Psoas muscle (tissue), 8 donors: ENCODE data around the gene PTPN14. TPM values are rescaled to one million over a fixed set of nuclear protein-coding genes. Genes with fewer than 3 reads are reported as not detected.
A peak's percentile ranks its signal among the peaks of the same experiment; 100 is the strongest.

Source experiments
- ATAC-seq, 4 donors: fragments of 200-7000 bp; cut with Tn5 transposase; one replicate each; pipeline ENCODE4 v1.9.1; 2020; ENCODE audit warnings: moderate library complexity in 3 of 4, mild to moderate bottlenecking in 2 of 4
- DNase-seq, 2 donors: peaks; one replicate each; pipeline ENCODE4 v3.0.0-alpha.2; 2020
- H3K27ac ChIP-seq: fragments of 200-600 bp; one replicate; pipeline ENCODE4 v1.8.0; 2022
- H3K27me3 ChIP-seq, 3 donors: fragments of 200-600 bp in 1 of 3; one replicate each; pipeline versions ENCODE4 v1.6.1 to v1.8.0; 2013 to 2022; ENCODE audit warnings: low read length in 2 of 3, mild to moderate bottlenecking in 2 of 3, moderate library complexity in 1 of 3; ENCODE audit not compliant: insufficient read depth in 3 of 3
- H3K36me3 ChIP-seq, 2 donors: fragments of 200-600 bp in 1 of 2; one replicate each; pipeline versions ENCODE4 v1.6.1 to v1.8.0; 2013 to 2022; ENCODE audit warnings: low read depth in 1 of 2, mild to moderate bottlenecking in 1 of 2, moderate library complexity in 1 of 2; ENCODE audit not compliant: insufficient read depth in 1 of 2
- H3K4me1 ChIP-seq: fragments of 200-600 bp; one replicate; pipeline ENCODE4 v1.8.0; 2022
- H3K4me3 ChIP-seq: fragments of 200-600 bp; one replicate; pipeline ENCODE4 v1.8.0; 2022; ENCODE audit warnings: mild to moderate bottlenecking
- H3K9me3 ChIP-seq: fragments of 200-600 bp; one replicate; pipeline ENCODE4 v1.8.0; 2022
- CTCF ChIP-seq: fragments of 200-600 bp; IDR thresholded peaks from one replicate; pipeline ENCODE4 v1.8.0; 2022; ENCODE audit warnings: antibody characterized with exemption
- WGBS, 3 donors: extraction: QIAGEN DNeasy Blood & Tissue Kit; methylation state at CpG; one replicate each; pipeline versions ENCODE4 v1.1.6 to v1.1.7; 2013; 5-methylcytosine and 5-hydroxymethylcytosine counted together
- intact Hi-C, 2 donors: fragments of 100-400 bp; cut with DNase I; formaldehyde crosslinking; loops; one replicate each; pipeline versions ENCODE4 v1.11.0 to v1.14.2; 2022
- polyA plus RNA-seq, 3 donors: library from polyadenylated mRNA; stranded (reverse); fragments of 200-250 nt; gene quantifications; one replicate each; pipeline ENCODE4 v1.2.3, GENCODE V29; 2013
- total RNA-seq, 4 donors: library from RNA; stranded (reverse); fragmentation: NEBNext Ultra II Directional in 2 of 4; extraction: Animal tissue kit (Norgen Biotek cat#: 25700) in 2 of 4; gene quantifications; one replicate each; pipeline versions ENCODE4 v1.2.1 to v1.2.4, GENCODE V29; 2021 to 2023
- donor health status: healthy with polysubstance abuse.
- donor health status: DM: no; HTN: no; CAD: no; lungs with moderate emphysema.
- donor health status: Bipolar disorder and iron deficiency.
- donor health status: healthy.
- donor health status: DM: yes; HTN: yes; CAD: no.
- donor health status: DM: no; HTN: no; CAD: no.
- donor health status: DM: no; HTN: no; CAD: no.
- donor health status: DM: yes; HTN: yes; CAD: no.

Gene PTPN14
- total and polyA plus RNA-seq, 7 donors: 7.2 to 106 (median 50.8) TPM

- H3K4me3 ChIP-seq: no peak overlapping the region
- TF ChIP-seq CTCF: no peak
- H3K36me3 ChIP-seq: peaks cover 8 to 36% of the 10 kb centered on the region in 2 donors
- intact Hi-C loops: loop anchor here in 1 of 2 donors (5.0 kb wide), 1 partner anchor 49 kb away; no protein-coding TSS in a partner anchor
- H3K9me3 ChIP-seq: no peaks in the 10 kb centered on the region
- ATAC-seq (no peak), DNase-seq (no peak)
- WGBS, 3 donors: 74 to 77% (median 77%) methylated on average over 5 of the region's 5 CpGs
- no peak overlapping the region for H3K27ac ChIP-seq
- no peaks in the 10 kb centered on the region for H3K27me3 ChIP-seq
- peaks cover 18% of the 10 kb centered on the region for H3K4me1 ChIP-seq
Measured at GRCh38 chr1:214403431-214403830, 148.0 kb downstream of the PTPN14 start.

DNA sequence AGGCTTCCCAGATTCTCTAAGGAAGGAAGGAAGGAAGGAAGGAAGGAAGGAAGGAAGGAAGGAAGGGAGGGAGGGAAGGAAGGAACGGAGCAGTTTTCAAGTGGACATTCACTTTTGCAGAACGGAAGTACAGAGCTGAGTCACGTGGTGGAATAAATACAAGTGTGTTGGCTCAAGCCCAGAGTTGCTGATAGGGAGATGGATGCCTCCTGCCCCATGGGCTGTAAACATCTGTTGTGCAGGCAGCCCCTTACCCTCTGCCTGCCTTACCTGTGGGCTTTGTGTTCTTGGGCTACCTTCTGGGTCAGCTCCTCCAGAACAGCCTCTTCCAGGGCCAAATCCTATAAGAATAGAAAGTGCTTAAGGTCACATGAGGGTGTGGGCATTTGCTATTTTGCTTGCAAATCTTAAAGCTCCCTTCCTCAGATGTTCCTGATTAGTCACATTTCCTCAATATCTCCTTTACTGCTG is 148.8 kb downstream of the PTPN14 start:
- no peak for TF ChIP-seq CTCF
- Histone ChIP-seq H3K27me3 (no peaks in the 10 kb centered on the region), H3K9me3 (no peaks in the 10 kb centered on the region), H3K36me3 (peaks cover 8 to 37% of the 10 kb centered on the region in 2 donors), H3K4me3 (no peak overlapping the region), H3K4me1 (peaks cover 18% of the 10 kb centered on the region), H3K27ac (no peak overlapping the region)
- intact Hi-C loops: loop anchor here in 1 of 2 donors (5.0 kb wide), 1 partner anchor 50 kb away; no protein-coding TSS in a partner anchor
- 4 to 16% (median 16%) methylated on average over 3 of the region's 3 CpGs for WGBS, 3 donors
- ATAC-seq (peak; percentile 13 to 61 (median 53)), DNase-seq (no peak)

DNA sequence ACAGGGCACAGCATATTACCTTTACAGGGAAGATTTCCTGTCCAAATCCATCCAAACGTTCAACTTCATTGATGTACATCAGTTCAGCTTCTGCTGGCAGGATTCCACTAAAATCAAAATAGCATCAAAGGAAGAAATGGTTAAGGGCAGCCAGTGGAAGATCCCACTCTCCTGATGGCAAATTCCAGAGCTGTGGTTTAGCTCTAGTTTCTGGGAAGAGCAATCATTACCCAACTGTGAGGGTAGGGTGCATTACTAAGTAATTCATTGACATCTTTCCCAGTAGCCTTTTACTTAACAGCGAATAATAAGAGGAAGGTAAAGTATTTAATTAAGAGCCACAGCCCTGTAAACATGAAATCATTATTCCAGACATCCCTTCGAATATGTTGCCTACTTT is 149.7 kb downstream of the PTPN14 start:
- Histone ChIP-seq H3K9me3 (no peaks in the 10 kb centered on the region), H3K4me1 (peaks cover 28% of the 10 kb centered on the region), H3K27ac (no peak overlapping the region), H3K4me3 (no peak overlapping the region), H3K27me3 (no peaks in the 10 kb centered on the region), H3K36me3 (peaks cover 8 to 47% of the 10 kb centered on the region in 2 donors)
- WGBS, 3 donors: 57 to 65% (median 62%) methylated on average over 3 of the region's 3 CpGs
- DNase-seq: no peak
- ATAC-seq: no peak
- no peak for TF ChIP-seq CTCF
- intact Hi-C loops: loop anchor here in 1 of 2 donors (5.0 kb wide), 1 partner anchor 51 kb away; no protein-coding TSS in a partner anchor

GRCh38 chr1:214400131-214400530 is 151.3 kb downstream of the PTPN14 start:
- no peak for TF ChIP-seq CTCF
- Histone ChIP-seq H3K4me3 (no peak overlapping the region), H3K4me1 (peaks cover 31% of the 10 kb centered on the region), H3K9me3 (no peaks in the 10 kb centered on the region), H3K36me3 (peaks cover 10 to 60% of the 10 kb centered on the region in 2 donors), H3K27me3 (no peaks in the 10 kb centered on the region), H3K27ac (no peak overlapping the region)
- intact Hi-C loops: loop anchor here in 1 of 2 donors (5.0 kb wide), 1 partner anchor 52 kb away; no protein-coding TSS in a partner anchor
- WGBS, 3 donors: 88 to 89% (median 88%) methylated on average over 3 of the region's 3 CpGs
- ATAC-seq (no peak), DNase-seq (no peak)

- Histone ChIP-seq H3K4me1 (peaks cover 30% of the 10 kb centered on the region), H3K9me3 (no peaks in the 10 kb centered on the region), H3K27ac (no peak overlapping the region), H3K36me3 (peaks cover 10 to 75% of the 10 kb centered on the region in 2 donors), H3K4me3 (no peak overlapping the region), H3K27me3 (no peaks in the 10 kb centered on the region)
- TF ChIP-seq CTCF: no peak
- DNase-seq: no peak
- no peak for ATAC-seq
- 95 to 99% (median 97%) methylated on average over 6 of the region's 6 CpGs for WGBS, 3 donors
- intact Hi-C loops: no loop called here
Measured at GRCh38 chr1:214398490-214398889, 152.9 kb downstream of the PTPN14 start.
